Tibial nerve (tissue), 4 donors: ENCODE data around the gene IL12A.

Experiments used
- CTCF ChIP-seq, 5 experiments: fragments of 200-600 bp in 3 of 5; fragments of 450-650 bp in 2 of 5; sonication (generic) in 3 of 5; IDR thresholded peaks; one replicate each; pipeline ENCODE4 v1.5.1; 2016 to 2019; ENCODE audit warnings: antibody characterized with exemption in 5 of 5, mild to moderate bottlenecking in 3 of 5, moderate library complexity in 2 of 5
- EP300 ChIP-seq, 2 donors: sonication (generic); formaldehyde crosslinking; IDR thresholded peaks; one replicate each; pipeline ENCODE4 v1.6.1; 2017; ENCODE audit warnings: antibody characterized with exemption in 2 of 2, mild to moderate bottlenecking in 1 of 2
- POLR2A ChIP-seq, 2 donors: fragments of 450-650 bp; IDR thresholded peaks; one replicate each; pipeline ENCODE4 v1.6.1; 2017; ENCODE audit warnings: antibody characterized with exemption in 2 of 2, mild to moderate bottlenecking in 2 of 2, moderate library complexity in 2 of 2

GRCh38 chr3:160035757-160036156 lies 47.1 kb downstream of the IL12A start:
- no peak for TF ChIP-seq CTCF (IDR thresholded peaks at IDR 0.05)
- no peak for TF ChIP-seq POLR2A (IDR thresholded peaks at IDR 0.05)
- no peak for TF ChIP-seq EP300 (IDR thresholded peaks at IDR 0.05)
